Measurements from ENCODE around the gene CAVIN2.

Gene CAVIN2

GRCh38 chr2:191875859-191876258, 29.0 kb upstream of the CAVIN2 start:
- Mint-ChIP-seq H3K9me3 (ENCODE audit: low read depth) (no peaks in the 10 kb centered on the region), H3K4me3 (no peak overlapping the region), H3K4me1 (ENCODE audit: low read depth) (no peaks in the 10 kb centered on the region), H3K27ac (no peak overlapping the region), H3K36me3 (no peaks in the 10 kb centered on the region), H3K27me3 (no peaks in the 10 kb centered on the region)

GRCh38 chr2:191870744-191871143, 23.9 kb upstream of the CAVIN2 start:
- Mint-ChIP-seq H3K27ac (no peak overlapping the region), H3K36me3 (no peaks in the 10 kb centered on the region), H3K4me1 (ENCODE audit: low read depth) (no peaks in the 10 kb centered on the region), H3K4me3 (no peak overlapping the region), H3K27me3 (peaks cover 5% of the 10 kb centered on the region), H3K9me3 (ENCODE audit: low read depth) (no peaks in the 10 kb centered on the region)

GRCh38 chr2:191869781-191870180, 22.9 kb upstream of the CAVIN2 start:
- Mint-ChIP-seq H3K27ac (no peak overlapping the region), H3K36me3 (no peaks in the 10 kb centered on the region), H3K27me3 (peaks cover 7% of the 10 kb centered on the region), H3K9me3 (ENCODE audit: low read depth) (no peaks in the 10 kb centered on the region), H3K4me3 (no peak overlapping the region), H3K4me1 (ENCODE audit: low read depth) (no peaks in the 10 kb centered on the region)

- H3K27me3 Mint-ChIP-seq: peaks cover 8% of the 10 kb centered on the region
- no peak overlapping the region for H3K27ac Mint-ChIP-seq
- no peaks in the 10 kb centered on the region for H3K4me1 Mint-ChIP-seq (ENCODE audit: low read depth)
These were observed 22.3 kb upstream of the CAVIN2 start for GRCh38 chr2:191869178-191869577.

GRCh38 chr2:191867507-191867847, 20.6 kb upstream of the CAVIN2 start:
- Mint-ChIP-seq H3K9me3 (ENCODE audit: low read depth) (no peaks in the 10 kb centered on the region), H3K36me3 (no peaks in the 10 kb centered on the region), H3K4me3 (no peak overlapping the region), H3K4me1 (ENCODE audit: low read depth) (no peaks in the 10 kb centered on the region), H3K27ac (no peak overlapping the region), H3K27me3 (peaks cover 10% of the 10 kb centered on the region)

More at GRCh38 chr2:191869178-191869577, 22.3 kb upstream of the CAVIN2 start:
- H3K4me3 Mint-ChIP-seq: no peak overlapping the region
- no peaks in the 10 kb centered on the region for H3K36me3 Mint-ChIP-seq
- no peaks in the 10 kb centered on the region for H3K9me3 Mint-ChIP-seq (ENCODE audit: low read depth)

- Mint-ChIP-seq H3K4me1 (ENCODE audit: low read depth) (no peaks in the 10 kb centered on the region), H3K27me3 (peaks cover 10% of the 10 kb centered on the region), H3K4me3 (no peak overlapping the region), H3K27ac (no peak overlapping the region), H3K9me3 (ENCODE audit: low read depth) (no peaks in the 10 kb centered on the region), H3K36me3 (no peaks in the 10 kb centered on the region)
These were observed 20.0 kb upstream of the CAVIN2 start for GRCh38 chr2:191866675-191867506.

GRCh38 chr2:191866195-191866594, 19.3 kb upstream of the CAVIN2 start:
- no peak overlapping the region for H3K4me3 Mint-ChIP-seq
- H3K27ac Mint-ChIP-seq: no peak overlapping the region
- H3K27me3 Mint-ChIP-seq: peaks cover 10% of the 10 kb centered on the region
- H3K9me3 Mint-ChIP-seq (ENCODE audit: low read depth): no peaks in the 10 kb centered on the region
- no peaks in the 10 kb centered on the region for H3K36me3 Mint-ChIP-seq
- no peaks in the 10 kb centered on the region for H3K4me1 Mint-ChIP-seq (ENCODE audit: low read depth)

GRCh38 chr2:191864628-191865374, 17.9 kb upstream of the CAVIN2 start:
- Mint-ChIP-seq H3K4me3 (no peak overlapping the region), H3K4me1 (ENCODE audit: low read depth) (no peaks in the 10 kb centered on the region), H3K36me3 (no peaks in the 10 kb centered on the region), H3K27ac (no peak overlapping the region), H3K27me3 (peaks cover 10% of the 10 kb centered on the region), H3K9me3 (ENCODE audit: low read depth) (no peaks in the 10 kb centered on the region)

- no peak overlapping the region for H3K4me3 Mint-ChIP-seq
- no peaks in the 10 kb centered on the region for H3K9me3 Mint-ChIP-seq (ENCODE audit: low read depth)
- peaks cover 7% of the 10 kb centered on the region for H3K27me3 Mint-ChIP-seq
- no peaks in the 10 kb centered on the region for H3K4me1 Mint-ChIP-seq (ENCODE audit: low read depth)
- H3K36me3 Mint-ChIP-seq: no peaks in the 10 kb centered on the region
- H3K27ac Mint-ChIP-seq: no peak overlapping the region
These were observed 17.1 kb upstream of the CAVIN2 start for GRCh38 chr2:191863988-191864387.

- no peaks in the 10 kb centered on the region for H3K9me3 Mint-ChIP-seq (ENCODE audit: low read depth)
- peaks cover 6% of the 10 kb centered on the region for H3K27me3 Mint-ChIP-seq
- H3K36me3 Mint-ChIP-seq: no peaks in the 10 kb centered on the region
- no peak overlapping the region for H3K27ac Mint-ChIP-seq
- no peak overlapping the region for H3K4me3 Mint-ChIP-seq
- no peaks in the 10 kb centered on the region for H3K4me1 Mint-ChIP-seq (ENCODE audit: low read depth)
These were observed 15.4 kb upstream of the CAVIN2 start for GRCh38 chr2:191862156-191862775.

GRCh38 chr2:191860760-191861466, 14.0 kb upstream of the CAVIN2 start:
- H3K36me3 Mint-ChIP-seq: no peaks in the 10 kb centered on the region
- H3K4me1 Mint-ChIP-seq (ENCODE audit: low read depth): no peaks in the 10 kb centered on the region
- no peak overlapping the region for H3K27ac Mint-ChIP-seq

GRCh38 chr2:191859681-191860080, 12.8 kb upstream of the CAVIN2 start:
- no peaks in the 10 kb centered on the region for H3K36me3 Mint-ChIP-seq
- no peaks in the 10 kb centered on the region for H3K4me1 Mint-ChIP-seq (ENCODE audit: low read depth)
- H3K27me3 Mint-ChIP-seq: peaks cover 7% of the 10 kb centered on the region

More at GRCh38 chr2:191860760-191861466, 14.0 kb upstream of the CAVIN2 start:
- H3K4me3 Mint-ChIP-seq: no peak overlapping the region
- peaks cover 9% of the 10 kb centered on the region for H3K27me3 Mint-ChIP-seq
- H3K9me3 Mint-ChIP-seq (ENCODE audit: low read depth): no peaks in the 10 kb centered on the region

GRCh38 chr2:191857886-191858285, 11.0 kb upstream of the CAVIN2 start:
- Mint-ChIP-seq H3K27ac (no peak overlapping the region), H3K9me3 (ENCODE audit: low read depth) (no peaks in the 10 kb centered on the region), H3K36me3 (no peaks in the 10 kb centered on the region), H3K4me3 (no peak overlapping the region), H3K4me1 (ENCODE audit: low read depth) (no peaks in the 10 kb centered on the region), H3K27me3 (peaks cover 4% of the 10 kb centered on the region)

More at GRCh38 chr2:191859681-191860080, 12.8 kb upstream of the CAVIN2 start:
- Mint-ChIP-seq H3K4me3 (no peak overlapping the region), H3K9me3 (ENCODE audit: low read depth) (no peaks in the 10 kb centered on the region), H3K27ac (no peak overlapping the region)

GRCh38 chr2:191857259-191857805, 10.4 kb upstream of the CAVIN2 start:
- H3K27ac Mint-ChIP-seq: no peak overlapping the region
- H3K9me3 Mint-ChIP-seq (ENCODE audit: low read depth): no peaks in the 10 kb centered on the region
- peaks cover 6% of the 10 kb centered on the region for H3K27me3 Mint-ChIP-seq
- H3K4me3 Mint-ChIP-seq: no peak overlapping the region
- no peaks in the 10 kb centered on the region for H3K4me1 Mint-ChIP-seq (ENCODE audit: low read depth)
- no peaks in the 10 kb centered on the region for H3K36me3 Mint-ChIP-seq
